CD14-positive monocyte (primary cell): ENCODE results near the gene WWTR1. TPM values are rescaled to one million over a fixed set of nuclear protein-coding genes. Genes with fewer than 3 reads are reported as not detected.

Experiments
- DNase-seq, 3 donors: peaks; one replicate each; pipeline ENCODE4 v3.0.0-alpha.2; 2011 to 2022
- H2AFZ ChIP-seq: 2 replicates; pipeline ENCODE4 v1.6.0; 2012; ENCODE audit warnings: mild to moderate bottlenecking, low read depth, low read length, inconsistent platforms; ENCODE audit not compliant: insufficient read depth, poor library complexity, severe bottlenecking
- H3K27ac ChIP-seq, 2 donors: 1 replicate in 1 of 2; 2 replicates in 1 of 2; pipeline ENCODE4 v1.5.1; 2012 to 2013; ENCODE audit warnings: low read length in 2 of 2, control low read depth in 1 of 2, inconsistent platforms in 1 of 2, low read depth in 1 of 2, mild to moderate bottlenecking in 1 of 2
- H3K27me3 ChIP-seq, 2 donors: one replicate each; pipeline versions ENCODE4 v1.6.0 to v1.6.1; 2011 to 2013; ENCODE audit warnings: low read length in 2 of 2; ENCODE audit not compliant: control insufficient read depth in 2 of 2, insufficient read depth in 2 of 2
- H3K36me3 ChIP-seq, 2 donors: replicated peaks in 1 of 2; 1 replicate in 1 of 2; 2 replicates in 1 of 2; pipeline versions ENCODE4 v1.5.1 to v1.6.1; 2012 to 2013; ENCODE audit warnings: low read length in 2 of 2, control low read depth in 1 of 2, inconsistent platforms in 1 of 2, mild to moderate bottlenecking in 1 of 2; ENCODE audit not compliant: insufficient read depth in 2 of 2, control insufficient read depth in 1 of 2
- H3K4me1 ChIP-seq, 2 donors: 1 replicate in 1 of 2; 2 replicates in 1 of 2; pipeline versions ENCODE4 v1.5.1 to v1.6.1; 2012 to 2013; ENCODE audit warnings: low read length in 2 of 2, control low read depth in 1 of 2, inconsistent platforms in 1 of 2, mild to moderate bottlenecking in 1 of 2, moderate library complexity in 1 of 2; ENCODE audit not compliant: insufficient read depth in 2 of 2, control insufficient read depth in 1 of 2
- H3K4me2 ChIP-seq: replicated peaks from 2 replicates; pipeline ENCODE3; 2012; ENCODE audit warnings: low read length, moderate library complexity, mild to moderate bottlenecking; ENCODE audit not compliant: poor library complexity, severe bottlenecking; ENCODE audit errors: extremely low read depth
- H3K4me3 ChIP-seq, 3 experiments: fragments of 200-600 bp in 1 of 3; sonication (generic) in 1 of 3; replicated peaks in 1 of 3; 1 replicate in 2 of 3; 2 replicates in 1 of 3; pipeline ENCODE4 v1.5.1; 2011 to 2013; ENCODE audit warnings: low read length in 3 of 3, mild to moderate bottlenecking in 3 of 3, control low read depth in 2 of 3, low read depth in 2 of 3, inconsistent platforms in 1 of 3, moderate library complexity in 1 of 3
- H3K79me2 ChIP-seq: 2 replicates; pipeline ENCODE4 v1.6.0; 2012; ENCODE audit warnings: mild to moderate bottlenecking, control low read depth, inconsistent platforms, low read length, moderate library complexity; ENCODE audit not compliant: insufficient read depth
- H3K9ac ChIP-seq: 2 replicates; pipeline ENCODE4 v1.6.0; 2017; ENCODE audit warnings: low read length, mild to moderate bottlenecking; ENCODE audit not compliant: insufficient read depth, poor library complexity, severe bottlenecking
- H3K9me3 ChIP-seq, 2 donors: replicated peaks in 1 of 2; 1 replicate in 1 of 2; 2 replicates in 1 of 2; pipeline versions ENCODE4 v1.5.1 to v1.6.1; 2012 to 2013; ENCODE audit warnings: low read length in 2 of 2, control low read depth in 1 of 2; ENCODE audit not compliant: control insufficient read depth in 1 of 2, insufficient read depth in 1 of 2
- H4K20me1 ChIP-seq: 2 replicates; pipeline ENCODE4 v1.6.0; 2012; ENCODE audit warnings: mild to moderate bottlenecking, low read length, control low read depth, moderate library complexity; ENCODE audit not compliant: insufficient read depth
- H3K27ac Mint-ChIP-seq, 7 donors: one replicate each; pipeline ENCODE4 v1.8.0; 2020; ENCODE audit warnings: mild to moderate bottlenecking in 7 of 7, mixed read lengths in 7 of 7, moderate library complexity in 6 of 7, inconsistent platforms in 2 of 7
- H3K27me3 Mint-ChIP-seq, 3 donors: one replicate each; pipeline ENCODE4 v1.8.0; 2021 to 2022; ENCODE audit warnings: low read depth in 3 of 3, mild to moderate bottlenecking in 3 of 3, mixed read lengths in 3 of 3, moderate library complexity in 3 of 3, inconsistent platforms in 1 of 3
- H3K36me3 Mint-ChIP-seq, 2 donors: one replicate each; pipeline ENCODE4 v1.8.0; 2020; ENCODE audit warnings: mixed read lengths in 2 of 2, inconsistent platforms in 1 of 2, mild to moderate bottlenecking in 1 of 2
- H3K4me1 Mint-ChIP-seq: one replicate; pipeline ENCODE4 v1.8.0; 2020; ENCODE audit warnings: mild to moderate bottlenecking, mixed read lengths
- H3K4me3 Mint-ChIP-seq, 2 donors: one replicate each; pipeline ENCODE4 v1.8.0; 2020; ENCODE audit warnings: mild to moderate bottlenecking in 2 of 2, mixed read lengths in 2 of 2, moderate library complexity in 1 of 2
- H3K9me3 Mint-ChIP-seq, 7 donors: one replicate each; pipeline ENCODE4 v1.8.0; 2020 to 2022; ENCODE audit warnings: mixed read lengths in 7 of 7, mild to moderate bottlenecking in 6 of 7, moderate library complexity in 6 of 7, inconsistent platforms in 2 of 7
- CTCF ChIP-seq: fragments of 200-600 bp; IDR thresholded peaks from one replicate; pipeline ENCODE4 v1.8.0; 2022; ENCODE audit warnings: antibody characterized with exemption, mild to moderate bottlenecking
- WGBS: methylation state at CpG from one replicate; pipeline ENCODE4 v1.1.5; 2013; ENCODE audit warnings: missing lambda C conversion rate; ENCODE audit not compliant: insufficient coverage; 5-methylcytosine and 5-hydroxymethylcytosine counted together
- intact Hi-C, 2 donors: fragments of 100-400 bp; cut with micrococcal nuclease; formaldehyde crosslinking; loops; one replicate each; pipeline versions ENCODE4 v1.15.0 to v1.15.1; 2023
- polyA plus RNA-seq, 3 donors: library from polyadenylated mRNA; depleted of rRNA in 1 of 3; unstranded in 2 of 3; stranded (reverse) in 1 of 3; fragments of 300-500 nt in 2 of 3; fragments of >200 nt in 1 of 3; fragmentation: Illumina TruSeq in 2 of 3; gene quantifications; 1 replicate in 2 of 3; 2 replicates in 1 of 3; pipeline ENCODE4 v1.2.3, GENCODE V29; 2012 to 2021

The WWTR1 gene
- polyA plus RNA-seq, 3 donors = not detected

DNA sequence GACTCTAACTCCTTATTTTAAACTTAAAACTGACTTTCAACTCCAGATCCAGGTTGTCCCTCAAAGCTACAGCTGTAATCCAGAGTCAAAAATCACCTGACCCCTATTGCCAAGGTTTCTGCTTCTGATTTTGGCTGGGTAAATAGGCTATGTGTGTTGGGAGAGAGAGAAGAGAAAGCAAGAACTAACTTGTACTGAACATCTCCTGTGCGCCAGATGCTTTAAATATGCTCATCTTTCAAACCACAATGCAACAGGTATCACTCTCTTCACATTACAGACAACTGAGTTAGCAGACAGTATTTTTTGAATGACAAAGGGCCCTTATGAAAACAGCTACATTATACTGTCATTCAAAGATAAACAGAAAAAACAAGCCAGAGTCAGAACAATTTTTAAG lies 7.0 kb downstream of the WWTR1 start:
- H3K27me3 Mint-ChIP-seq = peaks cover 78 to 94% (median 84%) of the 10 kb centered on the region in 3 donors
- Histone ChIP-seq H3K9ac (no peak overlapping the region), H3K9me3 (peaks cover 0 to 5% of the 10 kb centered on the region in 2 donors), H3K79me2 (no peaks in the 10 kb centered on the region), H3K27me3 (peaks cover 67 to 73% of the 10 kb centered on the region in 2 donors), H4K20me1 (no peaks in the 10 kb centered on the region), H3K4me2 (no peak overlapping the region), H3K36me3 (no peaks in the 10 kb centered on the region), H3K4me1 (no peaks in the 10 kb centered on the region), H2AFZ (no peak overlapping the region), H3K4me3 (no peak overlapping the region), H3K27ac (no peak overlapping the region)
- no CpG with 5 or more reads among the region's 1 CpG for WGBS
- no peak for DNase-seq
- no peaks in the 10 kb centered on the region for H3K4me1 Mint-ChIP-seq
- intact Hi-C loops = no loop called here
- H3K9me3 Mint-ChIP-seq = peaks cover 0 to 7% (median 0%) of the 10 kb centered on the region in 7 donors
- H3K4me3 Mint-ChIP-seq = peak overlapping the region in 1 of 2 donors; percentile 46
- H3K27ac Mint-ChIP-seq = no peak overlapping the region
- H3K36me3 Mint-ChIP-seq = no peaks in the 10 kb centered on the region
- TF ChIP-seq CTCF = no peak

DNA sequence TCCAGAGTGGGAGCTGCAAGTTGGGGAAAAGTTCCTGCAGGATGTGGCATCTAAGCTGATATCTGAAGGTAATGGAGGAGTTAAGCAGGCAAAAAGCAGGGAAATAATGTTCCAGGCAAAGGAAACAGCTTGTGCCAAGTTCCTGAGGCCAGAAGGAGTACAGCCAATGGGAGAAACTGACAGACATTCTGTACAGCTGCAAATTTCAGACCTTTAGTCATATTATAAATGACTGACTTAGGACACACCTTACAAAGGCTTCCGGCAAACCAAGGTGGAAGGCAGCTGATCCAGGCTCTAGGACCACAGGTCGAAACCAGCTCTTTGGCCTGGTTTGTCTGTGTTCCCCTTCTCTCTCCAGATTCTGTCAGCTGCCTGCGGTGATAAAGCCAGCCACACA lies 9.3 kb downstream of the WWTR1 start:
- no peak overlapping the region for H2AFZ ChIP-seq
- H3K27ac Mint-ChIP-seq = no peak overlapping the region
- H3K4me3 Mint-ChIP-seq = peak overlapping the region in 1 of 2 donors; percentile 39
- peaks cover 0 to 3% (median 0%) of the 10 kb centered on the region in 7 donors for H3K9me3 Mint-ChIP-seq
- H3K27ac ChIP-seq = no peak overlapping the region
- H3K9me3 ChIP-seq = no peaks in the 10 kb centered on the region
- intact Hi-C loops = no loop called here
- no peak overlapping the region for H3K4me3 ChIP-seq
- TF ChIP-seq CTCF = no peak
- no peaks in the 10 kb centered on the region for H3K36me3 Mint-ChIP-seq
- 96% methylated on average over 2 of the region's 3 CpGs for WGBS
- no peaks in the 10 kb centered on the region for H3K36me3 ChIP-seq
- no peak overlapping the region for H3K9ac ChIP-seq
- no peaks in the 10 kb centered on the region for H3K4me1 ChIP-seq
- no peaks in the 10 kb centered on the region for H3K4me1 Mint-ChIP-seq
- no peak for DNase-seq
- H4K20me1 ChIP-seq = no peaks in the 10 kb centered on the region
- peaks cover 70 to 90% (median 84%) of the 10 kb centered on the region in 3 donors for H3K27me3 Mint-ChIP-seq
- H3K27me3 ChIP-seq = peaks cover 65 to 74% of the 10 kb centered on the region in 2 donors
- H3K4me2 ChIP-seq = no peak overlapping the region
- no peaks in the 10 kb centered on the region for H3K79me2 ChIP-seq
